Measurements from ENCODE around the gene LRRK1. TPM values are rescaled to one million over a fixed set of nuclear protein-coding genes. Genes with fewer than 3 reads are reported as not detected.
A peak's percentile ranks its signal among the peaks of the same experiment; 100 is the strongest.

The LRRK1 gene
- total RNA-seq, 1 donor from 2014 or later = not detected

DNA sequence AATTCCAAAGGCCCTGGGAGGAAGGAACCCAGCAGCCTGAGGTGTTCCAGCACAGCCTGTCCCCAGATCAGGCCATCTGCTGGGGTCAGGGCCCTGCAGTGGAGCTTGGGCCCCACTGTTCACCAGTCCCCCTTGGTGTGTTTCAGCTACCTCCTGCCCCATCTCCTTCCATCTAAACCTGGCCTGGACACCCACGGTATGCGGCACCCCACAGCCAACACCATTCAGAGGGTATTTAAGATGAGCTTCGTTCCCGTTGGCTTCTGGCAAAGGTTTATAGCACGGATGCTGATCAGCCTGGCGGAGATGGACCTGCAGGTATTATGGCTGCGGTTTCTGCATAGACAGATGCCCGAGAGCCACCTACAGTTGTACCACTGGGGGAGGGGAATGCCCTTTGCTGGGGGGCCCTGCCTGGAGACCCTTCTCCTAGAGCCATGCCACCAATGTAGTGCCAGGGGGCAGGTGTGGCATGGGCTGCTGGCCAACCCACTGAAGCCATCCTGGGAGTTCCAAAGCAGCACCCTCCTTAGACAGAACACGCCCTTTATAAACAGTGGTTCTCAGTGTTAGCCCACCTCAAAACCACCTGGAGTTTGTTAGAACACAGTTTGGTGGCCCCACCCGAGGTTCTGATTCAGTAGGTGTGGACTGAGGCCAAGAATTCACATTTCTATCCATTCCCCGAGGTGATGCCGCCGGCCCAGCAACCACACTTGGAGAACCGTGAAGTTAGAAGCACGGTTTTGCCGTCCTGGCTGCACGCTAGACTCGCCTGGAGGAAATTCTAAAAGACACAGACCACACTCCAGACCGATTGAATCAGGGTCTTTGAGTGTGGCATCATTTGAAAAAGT, 126.9 kb downstream of the LRRK1 start:
- no peaks in the 10 kb centered on the region for H4K20me1 ChIP-seq (ENCODE audit: low read depth)
- TF ChIP-seq EZH2phosphoT487 (IDR thresholded peaks at IDR 0.05) (no peak), EZH2 (IDR thresholded peaks at IDR 0.05) (no peak)
- TF ChIP-seq, protein P1, sequence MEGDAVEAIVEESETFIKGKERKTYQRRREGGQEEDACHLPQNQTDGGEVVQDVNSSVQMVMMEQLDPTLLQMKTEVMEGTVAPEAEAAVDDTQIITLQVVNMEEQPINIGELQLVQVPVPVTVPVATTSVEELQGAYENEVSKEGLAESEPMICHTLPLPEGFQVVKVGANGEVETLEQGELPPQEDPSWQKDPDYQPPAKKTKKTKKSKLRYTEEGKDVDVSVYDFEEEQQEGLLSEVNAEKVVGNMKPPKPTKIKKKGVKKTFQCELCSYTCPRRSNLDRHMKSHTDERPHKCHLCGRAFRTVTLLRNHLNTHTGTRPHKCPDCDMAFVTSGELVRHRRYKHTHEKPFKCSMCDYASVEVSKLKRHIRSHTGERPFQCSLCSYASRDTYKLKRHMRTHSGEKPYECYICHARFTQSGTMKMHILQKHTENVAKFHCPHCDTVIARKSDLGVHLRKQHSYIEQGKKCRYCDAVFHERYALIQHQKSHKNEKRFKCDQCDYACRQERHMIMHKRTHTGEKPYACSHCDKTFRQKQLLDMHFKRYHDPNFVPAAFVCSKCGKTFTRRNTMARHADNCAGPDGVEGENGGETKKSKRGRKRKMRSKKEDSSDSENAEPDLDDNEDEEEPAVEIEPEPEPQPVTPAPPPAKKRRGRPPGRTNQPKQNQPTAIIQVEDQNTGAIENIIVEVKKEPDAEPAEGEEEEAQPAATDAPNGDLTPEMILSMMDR (IDR thresholded peaks at IDR 0.05) = no peak
- H3K4me3 ChIP-seq = no peak overlapping the region
- H2AFZ ChIP-seq (replicated peaks) = no peak overlapping the region
- H3K27ac ChIP-seq = no peak overlapping the region
- Mint-ChIP-seq H3K4me3 (no peak overlapping the region), H3K9me3 (no peaks in the 10 kb centered on the region), H3K36me3 (no peaks in the 10 kb centered on the region), H3K4me1 (peaks cover 37% of the 10 kb centered on the region), H3K27me3 (ENCODE audit: insufficient read depth, low read depth) (peaks cover 13% of the 10 kb centered on the region), H3K27ac (no peak overlapping the region)
- H3K9me3 ChIP-seq (ENCODE audit: low read depth) = no peaks in the 10 kb centered on the region
- H3K36me3 ChIP-seq = no peaks in the 10 kb centered on the region
- no peak for DNase-seq (ENCODE audit: low spot score)
- peaks cover 13% of the 10 kb centered on the region for H3K4me1 ChIP-seq
- H3K9ac ChIP-seq = no peak overlapping the region
- H3K27me3 ChIP-seq = peaks cover 39% of the 10 kb centered on the region
- H3K79me2 ChIP-seq (ENCODE audit: low read depth) = no peaks in the 10 kb centered on the region
- no peak overlapping the region for H3K4me2 ChIP-seq
- no peaks in the 10 kb centered on the region for H3F3A ChIP-seq (ENCODE audit: low read depth)

DNA sequence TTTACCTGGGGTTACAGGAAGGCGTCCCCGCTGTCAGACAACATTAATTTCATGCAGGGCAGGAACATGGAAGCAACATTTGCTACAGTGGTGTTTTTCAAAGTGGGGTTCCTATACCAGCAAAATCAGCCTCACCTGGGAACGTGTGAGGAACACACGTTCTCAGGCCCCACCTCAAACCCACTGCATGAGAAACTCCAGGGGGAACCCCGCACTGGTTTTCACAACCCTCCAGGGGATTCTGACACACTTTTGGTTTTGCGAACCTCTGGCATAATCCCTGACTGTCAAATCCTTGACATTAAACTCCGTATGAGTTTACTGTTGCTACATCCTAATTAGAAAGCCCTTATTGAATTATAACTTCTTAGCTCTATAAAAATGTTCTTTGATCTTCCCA, 127.7 kb downstream of the LRRK1 start:
- H3K9me3 ChIP-seq (ENCODE audit: low read depth) = no peaks in the 10 kb centered on the region
- no peak overlapping the region for H3K4me3 ChIP-seq
- DNase-seq (ENCODE audit: low spot score) = no peak
- H3K27me3 Mint-ChIP-seq (ENCODE audit: insufficient read depth, low read depth) = peaks cover 13% of the 10 kb centered on the region
- TF ChIP-seq, protein P1 (IDR thresholded peaks at IDR 0.05) = no peak
- TF ChIP-seq EZH2phosphoT487 (IDR thresholded peaks at IDR 0.05) (no peak), EZH2 (IDR thresholded peaks at IDR 0.05) (no peak)
- no peaks in the 10 kb centered on the region for H3F3A ChIP-seq (ENCODE audit: low read depth)
- H2AFZ ChIP-seq (replicated peaks) = no peak overlapping the region
- H4K20me1 ChIP-seq (ENCODE audit: low read depth) = no peaks in the 10 kb centered on the region
- no peaks in the 10 kb centered on the region for H3K36me3 Mint-ChIP-seq
- no peaks in the 10 kb centered on the region for H3K9me3 Mint-ChIP-seq
- H3K4me1 Mint-ChIP-seq = peaks cover 37% of the 10 kb centered on the region
- H3K9ac ChIP-seq = no peak overlapping the region
- no peak overlapping the region for H3K4me3 Mint-ChIP-seq
- H3K4me2 ChIP-seq = peak overlapping the region; percentile 69
- H3K27ac ChIP-seq = no peak overlapping the region
- no peak overlapping the region for H3K27ac Mint-ChIP-seq
- H3K27me3 ChIP-seq = peaks cover 39% of the 10 kb centered on the region
- H3K4me1 ChIP-seq = peaks cover 13% of the 10 kb centered on the region
- no peaks in the 10 kb centered on the region for H3K79me2 ChIP-seq (ENCODE audit: low read depth)
- no peaks in the 10 kb centered on the region for H3K36me3 ChIP-seq

DNA sequence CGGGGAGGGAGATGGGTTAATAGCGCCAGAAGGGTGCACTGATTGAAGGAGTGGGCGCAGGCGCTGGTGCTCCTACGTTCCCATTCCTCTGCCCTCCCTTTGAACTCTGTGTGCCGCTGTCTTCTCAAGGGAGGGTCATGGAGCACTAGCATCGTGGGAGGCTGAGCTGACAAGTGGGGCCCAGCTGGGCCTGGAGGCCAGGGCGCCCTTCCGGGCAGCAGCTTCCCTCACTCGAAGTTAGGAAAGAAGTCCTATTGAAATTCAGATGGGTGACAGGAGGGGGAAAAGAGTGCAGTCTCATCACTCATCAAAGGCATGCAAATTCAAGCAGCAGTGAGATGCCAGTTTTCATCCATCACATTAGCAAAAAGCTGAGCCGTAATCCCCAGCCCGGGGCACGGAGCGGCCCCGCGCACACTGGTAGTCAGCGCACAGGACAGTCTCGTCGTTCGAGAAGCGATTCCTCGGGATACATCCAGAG, 128.2 kb downstream of the LRRK1 start:
- Mint-ChIP-seq H3K27me3 (ENCODE audit: insufficient read depth, low read depth) (peaks cover 15% of the 10 kb centered on the region), H3K27ac (peak overlapping the region; percentile 48), H3K4me1 (peaks cover 37% of the 10 kb centered on the region), H3K36me3 (no peaks in the 10 kb centered on the region), H3K4me3 (peak overlapping the region; percentile 46), H3K9me3 (no peaks in the 10 kb centered on the region)
- Histone ChIP-seq H3K36me3 (no peaks in the 10 kb centered on the region), H4K20me1 (ENCODE audit: low read depth) (no peaks in the 10 kb centered on the region), H3K27me3 (peaks cover 39% of the 10 kb centered on the region), H3K4me3 (no peak overlapping the region), H3K9me3 (ENCODE audit: low read depth) (no peaks in the 10 kb centered on the region), H3F3A (ENCODE audit: low read depth) (no peaks in the 10 kb centered on the region), H3K4me1 (peaks cover 13% of the 10 kb centered on the region), H3K27ac (no peak overlapping the region), H3K4me2 (peak overlapping the region; percentile 69), H3K79me2 (ENCODE audit: low read depth) (no peaks in the 10 kb centered on the region), H2AFZ (replicated peaks) (peak overlapping the region; percentile 36), H3K9ac (no peak overlapping the region)
- peak; percentile 53 for DNase-seq (ENCODE audit: low spot score)
- TF ChIP-seq EZH2phosphoT487 (IDR thresholded peaks at IDR 0.05) (no peak), EZH2 (IDR thresholded peaks at IDR 0.05) (no peak)
- TF ChIP-seq, protein P1 (IDR thresholded peaks at IDR 0.05) = no peak

Measured in neural progenitor cell (in vitro differentiated cells).